ENCODE measurements around the gene CENPH.
"Not testable (repeated sequence)": the region's sequence is repeated elsewhere in the genome, so short reads cannot be mapped to it uniquely, and the experiment has no call there.

CENPH gene

GRCh38 chr5:69236733-69237132, 47.4 kb downstream of the CENPH start:
- H2AK5ac ChIP-seq (ENCODE audit: low read length); H3K4me1 ChIP-seq (ENCODE audit: control insufficient read depth in 1 of 2, insufficient read depth in 2 of 2, low read length in 2 of 2); H3K18ac ChIP-seq (ENCODE audit: low read length); H3K27ac ChIP-seq (ENCODE audit: low read depth, low read length); H2BK120ac ChIP-seq (ENCODE audit: insufficient read depth, low read length, poor library complexity); H3K9ac ChIP-seq (ENCODE audit: low read length); H3K23ac ChIP-seq (ENCODE audit: low read length); H2BK12ac ChIP-seq (ENCODE audit: low read length); H4K12ac ChIP-seq (ENCODE audit: low read depth, low read length); H4K91ac ChIP-seq (ENCODE audit: low read depth, low read length); H2AFZ ChIP-seq (ENCODE audit: insufficient read depth, low read length, poor library complexity); H3K4me3 ChIP-seq (ENCODE audit: low read depth, low read length); H2BK5ac ChIP-seq (ENCODE audit: low read depth, low read length, poor library complexity); H3K27me3 ChIP-seq (ENCODE audit: insufficient read depth, low read length); DNase-seq; H3K79me1 ChIP-seq (ENCODE audit: low read length); H3K9me3 ChIP-seq (ENCODE audit: insufficient read depth, low read depth, low read length); H4K8ac ChIP-seq (ENCODE audit: low read depth, low read length); H3K14ac ChIP-seq (ENCODE audit: low read length); H3K36me3 ChIP-seq (ENCODE audit: control insufficient read depth in 1 of 2, insufficient read depth in 2 of 2, low read length in 2 of 2): not testable (repeated sequence)
- no CpG with 5 or more reads among the region's 9 CpGs for WGBS (ENCODE audit: extremely low coverage, insufficient coverage, insufficient read length)
- peaks cover 12% of the 10 kb centered on the region for H3K79me2 ChIP-seq (ENCODE audit: control insufficient read depth, insufficient read depth, low read length, poor library complexity)
- H3K4ac ChIP-seq (ENCODE audit: low read depth, low read length) = peak overlapping the region; percentile 61
- peak overlapping the region; percentile 34 for H3K4me2 ChIP-seq (ENCODE audit: low read length)

- no peak overlapping the region for H2BK5ac ChIP-seq (ENCODE audit: low read depth, low read length, poor library complexity)
- WGBS (ENCODE audit: extremely low coverage, insufficient coverage, insufficient read length) = no CpG with 5 or more reads among the region's 3 CpGs
- H4K8ac ChIP-seq (ENCODE audit: low read depth, low read length) = no peak overlapping the region
- H3K4me3 ChIP-seq (ENCODE audit: low read depth, low read length) = no peak overlapping the region
- H3K79me2 ChIP-seq (ENCODE audit: control insufficient read depth, insufficient read depth, low read length, poor library complexity) = peaks cover 12% of the 10 kb centered on the region
- H2AK5ac ChIP-seq (ENCODE audit: low read length) = no peak overlapping the region
- H3K36me3 ChIP-seq (ENCODE audit: control insufficient read depth in 1 of 2, insufficient read depth in 2 of 2, low read length in 2 of 2) = peaks cover 4 to 6% of the 10 kb centered on the region in 2 experiments
- no peak overlapping the region for H3K27ac ChIP-seq (ENCODE audit: low read depth, low read length)
- H3K4me2 ChIP-seq (ENCODE audit: low read length) = no peak overlapping the region
- H3K14ac ChIP-seq (ENCODE audit: low read length) = no peak overlapping the region
- no peak overlapping the region for H2BK120ac ChIP-seq (ENCODE audit: insufficient read depth, low read length, poor library complexity)
- H3K79me1 ChIP-seq (ENCODE audit: low read length) = peaks cover 7% of the 10 kb centered on the region
- no peak overlapping the region for H3K18ac ChIP-seq (ENCODE audit: low read length)
- DNase-seq = no peak
- peak overlapping the region; percentile 36 for H3K4ac ChIP-seq (ENCODE audit: low read depth, low read length)
- H2BK12ac ChIP-seq (ENCODE audit: low read length) = no peak overlapping the region
- no peak overlapping the region for H4K91ac ChIP-seq (ENCODE audit: low read depth, low read length)
- H2AFZ ChIP-seq (ENCODE audit: insufficient read depth, low read length, poor library complexity) = no peak overlapping the region
- H4K12ac ChIP-seq (ENCODE audit: low read depth, low read length) = no peak overlapping the region
- H3K9me3 ChIP-seq (ENCODE audit: insufficient read depth, low read depth, low read length) = no peaks in the 10 kb centered on the region
- peaks cover 0 to 3% of the 10 kb centered on the region in 2 experiments for H3K4me1 ChIP-seq (ENCODE audit: control insufficient read depth in 1 of 2, insufficient read depth in 2 of 2, low read length in 2 of 2)
- H3K9ac ChIP-seq (ENCODE audit: low read length) = no peak overlapping the region
- no peak overlapping the region for H3K23ac ChIP-seq (ENCODE audit: low read length)
- no peaks in the 10 kb centered on the region for H3K27me3 ChIP-seq (ENCODE audit: insufficient read depth, low read length)
Observed at GRCh38 chr5:69237877-69238276, 48.5 kb downstream of the CENPH start.

- H2AFZ ChIP-seq (ENCODE audit: insufficient read depth, low read length, poor library complexity) = no peak overlapping the region
- WGBS (ENCODE audit: extremely low coverage, insufficient coverage, insufficient read length) = no CpG with 5 or more reads among the region's 6 CpGs
Observed at GRCh38 chr5:69238760-69239251, 49.4 kb downstream of the CENPH start.

GRCh38 chr5:69242215-69242927, 53.0 kb downstream of the CENPH start:
- Histone ChIP-seq H3K14ac (ENCODE audit: low read length) (no peak overlapping the region), H4K8ac (ENCODE audit: low read depth, low read length) (no peak overlapping the region), H3K4me3 (ENCODE audit: low read depth, low read length) (no peak overlapping the region), H3K9ac (ENCODE audit: low read length) (no peak overlapping the region), H3K4ac (ENCODE audit: low read depth, low read length) (peak overlapping the region; percentile 55), H2AFZ (ENCODE audit: insufficient read depth, low read length, poor library complexity) (no peak overlapping the region), H2BK5ac (ENCODE audit: low read depth, low read length, poor library complexity) (peak overlapping the region; percentile 63), H3K4me1 (ENCODE audit: control insufficient read depth in 1 of 2, insufficient read depth in 2 of 2, low read length in 2 of 2) (peaks cover 0 to 3% of the 10 kb centered on the region in 2 experiments), H3K27me3 (ENCODE audit: insufficient read depth, low read length) (no peaks in the 10 kb centered on the region), H2BK120ac (ENCODE audit: insufficient read depth, low read length, poor library complexity) (no peak overlapping the region), H3K79me2 (ENCODE audit: control insufficient read depth, insufficient read depth, low read length, poor library complexity) (peaks cover 6% of the 10 kb centered on the region), H3K4me2 (ENCODE audit: low read length) (no peak overlapping the region), H4K91ac (ENCODE audit: low read depth, low read length) (no peak overlapping the region), H4K12ac (ENCODE audit: low read depth, low read length) (no peak overlapping the region), H3K36me3 (ENCODE audit: control insufficient read depth in 1 of 2, insufficient read depth in 2 of 2, low read length in 2 of 2) (peaks cover 5 to 7% of the 10 kb centered on the region in 2 experiments), H3K23ac (ENCODE audit: low read length) (no peak overlapping the region), H3K79me1 (ENCODE audit: low read length) (peaks cover 4% of the 10 kb centered on the region), H2AK5ac (ENCODE audit: low read length) (no peak overlapping the region), H2BK12ac (ENCODE audit: low read length) (no peak overlapping the region), H3K9me3 (ENCODE audit: insufficient read depth, low read depth, low read length) (no peaks in the 10 kb centered on the region), H3K27ac (ENCODE audit: low read depth, low read length) (peak overlapping the region; percentile 83), H3K18ac (ENCODE audit: low read length) (no peak overlapping the region)
- no CpG with 5 or more reads among the region's 8 CpGs for WGBS (ENCODE audit: extremely low coverage, insufficient coverage, insufficient read length)
- peak; percentile 87 to 91 for DNase-seq

More at GRCh38 chr5:69238760-69239251, 49.4 kb downstream of the CENPH start:
- Histone ChIP-seq H3K4me3 (ENCODE audit: low read depth, low read length) (no peak overlapping the region), H2BK12ac (ENCODE audit: low read length) (no peak overlapping the region), H3K79me2 (ENCODE audit: control insufficient read depth, insufficient read depth, low read length, poor library complexity) (peaks cover 12% of the 10 kb centered on the region), H3K9ac (ENCODE audit: low read length) (no peak overlapping the region), H3K27ac (ENCODE audit: low read depth, low read length) (no peak overlapping the region), H2AK5ac (ENCODE audit: low read length) (no peak overlapping the region), H3K14ac (ENCODE audit: low read length) (no peak overlapping the region), H3K4ac (ENCODE audit: low read depth, low read length) (peak overlapping the region; percentile 64), H3K4me2 (ENCODE audit: low read length) (no peak overlapping the region), H3K4me1 (ENCODE audit: control insufficient read depth in 1 of 2, insufficient read depth in 2 of 2, low read length in 2 of 2) (peaks cover 0 to 3% of the 10 kb centered on the region in 2 experiments), H3K36me3 (ENCODE audit: control insufficient read depth in 1 of 2, insufficient read depth in 2 of 2, low read length in 2 of 2) (peaks cover 4 to 6% of the 10 kb centered on the region in 2 experiments), H4K12ac (ENCODE audit: low read depth, low read length) (no peak overlapping the region), H2BK5ac (ENCODE audit: low read depth, low read length, poor library complexity) (no peak overlapping the region), H3K23ac (ENCODE audit: low read length) (no peak overlapping the region), H4K8ac (ENCODE audit: low read depth, low read length) (no peak overlapping the region), H3K79me1 (ENCODE audit: low read length) (peaks cover 8% of the 10 kb centered on the region), H2BK120ac (ENCODE audit: insufficient read depth, low read length, poor library complexity) (no peak overlapping the region), H4K91ac (ENCODE audit: low read depth, low read length) (no peak overlapping the region), H3K18ac (ENCODE audit: low read length) (no peak overlapping the region), H3K9me3 (ENCODE audit: insufficient read depth, low read depth, low read length) (no peaks in the 10 kb centered on the region), H3K27me3 (ENCODE audit: insufficient read depth, low read length) (no peaks in the 10 kb centered on the region)
- peak; percentile 56 to 85 for DNase-seq

Data from trophoblast cell (in vitro differentiated cells and primary cell).